Adrenal gland (tissue), 5 donors: ENCODE data around the gene NEK9.

Experiments used
- CTCF ChIP-seq, 6 experiments: fragments of 450-650 bp in 4 of 6; fragments of 200-600 bp in 2 of 6; sonication (generic) in 1 of 6; IDR thresholded peaks; 1 replicate in 5 of 6; 2 replicates in 1 of 6; pipeline versions ENCODE4 v1.5.1 to v1.8.0; 2016 to 2021; ENCODE audit warnings: antibody characterized with exemption in 6 of 6, mild to moderate bottlenecking in 2 of 6, moderate library complexity in 1 of 6
- POLR2A ChIP-seq, 2 donors: fragments of 450-650 bp; IDR thresholded peaks; one replicate each; pipeline ENCODE4 v1.6.1; 2017; ENCODE audit warnings: antibody characterized with exemption in 2 of 2, mild to moderate bottlenecking in 2 of 2, moderate library complexity in 1 of 2
- donor health status: DM: no; HTN: no; CAD: no.

- TF ChIP-seq CTCF (IDR thresholded peaks at IDR 0.05), result no peak
- TF ChIP-seq POLR2A (IDR thresholded peaks at IDR 0.05), result no peak
Observed at GRCh38 chr14:75142494-75142893, 15.6 kb upstream of the NEK9 start.
